A549 (cell line): Measurements from ENCODE around the gene TMEM121. TPM values are rescaled to one million over a fixed set of nuclear protein-coding genes. Genes with fewer than 3 reads are reported as not detected.

Experiments
- ATAC-seq, 2 experiments: fragments of 200-7000 bp in 1 of 2; fragments of >200 bp in 1 of 2; cut with Nextera tagmentation in 1 of 2; cut with Tn5 transposase in 1 of 2; 3 replicates each; pipeline versions ENCODE4 v1.8.0 to v1.9.1; 2018 to 2020; ENCODE audit warnings: mild to moderate bottlenecking in 1 of 2, moderate library complexity in 1 of 2
- CTCF ChIA-PET: fragments of 300-600 bp; sonication (Branson Sonifier 250); formaldehyde crosslinking; extraction: SDS; loops from one replicate; lab custom pipeline; 2021; ENCODE audit warnings: antibody characterized with exemption, inconsistent platforms; lab: Yijun Ruan, JAX
- POLR2A ChIA-PET: fragments of 350-600 bp; formaldehyde crosslinking; extraction: SDS; loops from one replicate; lab custom pipeline; 2021; ENCODE audit warnings: antibody characterized with exemption, inconsistent platforms; lab: Yijun Ruan, JAX
- DNase-seq, 2 experiments: peaks; one replicate each; pipeline versions ENCODE4 v3.0.0 to v3.0.0-alpha.2; 2011 to 2016; ENCODE audit warnings: low read depth in 1 of 2, low spot score in 1 of 2
- FAIRE-seq: peaks from 2 replicates; lab custom pipeline; 2011; peaks lifted over from hg19 to GRCh38; lab: Jason Lieb, UNC
- H3K27ac ChIP-seq, 2 experiments: fragments of >200 bp; sonication (Bioruptor Twin); formaldehyde crosslinking; 3 replicates each; pipeline ENCODE4 v1.5.1; 2016 to 2017
- H3K4me1 ChIP-seq: fragments of >200 bp; sonication (Bioruptor Twin); formaldehyde crosslinking; 3 replicates; pipeline ENCODE4 v1.6.1; 2016
- H3K4me2 ChIP-seq: fragments of >200 bp; sonication (Bioruptor Twin); formaldehyde crosslinking; 3 replicates; pipeline ENCODE4 v1.6.1; 2016
- H3K4me3 ChIP-seq: fragments of >200 bp; sonication (Bioruptor Twin); formaldehyde crosslinking; 3 replicates; pipeline ENCODE4 v1.5.1; 2016
- H3K9me3 ChIP-seq: fragments of >200 bp; sonication (Bioruptor Twin); formaldehyde crosslinking; 3 replicates; pipeline ENCODE4 v1.6.1; 2016
- BHLHE40 ChIP-seq: IDR thresholded peaks from 2 replicates; pipeline ENCODE4 v1.6.1; 2012; ENCODE audit warnings: low read depth, low read length, inconsistent platforms
- CHD2 ChIP-seq: fragments of 150-350 bp; IDR thresholded peaks from 2 replicates; pipeline ENCODE4 v1.6.1; 2014; ENCODE audit warnings: low read length; ENCODE audit not compliant: partially characterized antibody
- E2F6 ChIP-seq: IDR thresholded peaks from 2 replicates; pipeline ENCODE4 v1.6.1; 2012; ENCODE audit warnings: low read depth, borderline replicate concordance
- EHMT2 ChIP-seq: fragments of 200-600 bp; sonication (generic); IDR thresholded peaks from 2 replicates; pipeline ENCODE4 v1.6.1; 2016; ENCODE audit warnings: antibody characterized with exemption, low read depth, mild to moderate bottlenecking, moderate library complexity
- HEYL ChIP-seq: fragments of 250-450 bp; sonication (Bioruptor Pico); IDR thresholded peaks from 2 replicates; pipeline ENCODE4 v1.8.0; 2021; ENCODE audit warnings: mild to moderate bottlenecking, moderate library complexity
- HOXA7 ChIP-seq: fragments of 250-450 bp; sonication (Bioruptor Pico); IDR thresholded peaks from 2 replicates; pipeline ENCODE4 v1.5.0; 2020; ENCODE audit warnings: mild to moderate bottlenecking, moderate library complexity
- HOXB13 ChIP-seq: fragments of 250-450 bp; sonication (Bioruptor Pico); IDR thresholded peaks from 2 replicates; pipeline ENCODE4 v1.5.0; 2020; ENCODE audit warnings: low read depth, mild to moderate bottlenecking, moderate library complexity
- JUN ChIP-seq, 2 experiments: fragments of >200 bp; sonication (Bioruptor Twin); formaldehyde crosslinking; IDR thresholded peaks; 2 replicates in 1 of 2; 3 replicates in 1 of 2; pipeline ENCODE4 v1.6.1; 2016 to 2017
- JUNB ChIP-seq: fragments of >200 bp; sonication (Bioruptor Twin); formaldehyde crosslinking; IDR thresholded peaks from 2 replicates; pipeline ENCODE4 v1.6.1; 2016
- KDM5A ChIP-seq: fragments of 200-600 bp; sonication (generic); IDR thresholded peaks from 2 replicates; pipeline ENCODE4 v1.6.1; 2016; ENCODE audit warnings: antibody characterized with exemption, mild to moderate bottlenecking
- MAFK ChIP-seq: fragments of 450-650 bp; IDR thresholded peaks from 2 replicates; pipeline ENCODE4 v1.6.1; 2014; ENCODE audit not compliant: partially characterized antibody
- MYC ChIP-seq: IDR thresholded peaks from 2 replicates; pipeline ENCODE4 v1.6.1; 2012; ENCODE audit warnings: mild to moderate bottlenecking, inconsistent platforms, low read length, improper control_type of control experiment, borderline replicate concordance
- NFE2L2 ChIP-seq: fragments of 150-350 bp; conservative IDR thresholded peaks from 2 replicates; pipeline ENCODE4 v1.6.1; 2014; ENCODE audit warnings: low read length
- NR3C1 ChIP-seq: fragments of >200 bp; sonication (Bioruptor Twin); formaldehyde crosslinking; IDR thresholded peaks from 3 replicates; pipeline ENCODE4 v1.6.1; 2017
- PHF8 ChIP-seq: fragments of 200-600 bp; sonication (generic); IDR thresholded peaks from 2 replicates; pipeline ENCODE4 v1.6.1; 2016; ENCODE audit warnings: low read depth, mild to moderate bottlenecking, antibody characterized with exemption, moderate library complexity, borderline replicate concordance
- POLR2A ChIP-seq: IDR thresholded peaks from 2 replicates; pipeline ENCODE4 v1.6.1; 2012; ENCODE audit warnings: mild to moderate bottlenecking, low read length
- POLR2AphosphoS2 ChIP-seq: conservative IDR thresholded peaks from 2 replicates; pipeline ENCODE4 v1.6.1; 2012; ENCODE audit warnings: low read length, improper control_type of control experiment, inconsistent platforms
- RAD21 ChIP-seq, 2 experiments: fragments of >200 bp in 1 of 2; sonication (Bioruptor Twin) in 1 of 2; formaldehyde crosslinking in 1 of 2; IDR thresholded peaks in 1 of 2; conservative IDR thresholded peaks in 1 of 2; 2 replicates in 1 of 2; 3 replicates in 1 of 2; pipeline ENCODE4 v1.6.1; 2012 to 2018; ENCODE audit warnings: inconsistent platforms in 1 of 2
- RARB ChIP-seq: fragments of 250-450 bp; sonication (Bioruptor Pico); IDR thresholded peaks from 2 replicates; pipeline ENCODE4 v1.8.0; 2021; ENCODE audit warnings: mild to moderate bottlenecking, moderate library complexity
- RCOR1 ChIP-seq: fragments of 150-350 bp; IDR thresholded peaks from 2 replicates; pipeline ENCODE4 v1.6.1; 2014; ENCODE audit warnings: antibody characterized with exemption, low read length, low read depth
- REST ChIP-seq: fragments of 200-600 bp; sonication (generic); IDR thresholded peaks from 2 replicates; pipeline ENCODE4 v1.6.1; 2016; ENCODE audit warnings: antibody characterized with exemption, mild to moderate bottlenecking, moderate library complexity
- RNF2 ChIP-seq: fragments of 200-600 bp; sonication (generic); IDR thresholded peaks from 2 replicates; pipeline ENCODE4 v1.6.1; 2016; ENCODE audit warnings: low read depth, mild to moderate bottlenecking, antibody characterized with exemption, moderate library complexity, borderline replicate concordance
- SREBF2 ChIP-seq: fragments of 450-650 bp; IDR thresholded peaks from 2 replicates; pipeline ENCODE4 v1.6.1; 2014; ENCODE audit warnings: mild to moderate bottlenecking, moderate library complexity
- TFCP2L1 ChIP-seq: fragments of 250-450 bp; sonication (Bioruptor Pico); IDR thresholded peaks from 2 replicates; pipeline ENCODE4 v1.5.0; 2021; ENCODE audit warnings: mild to moderate bottlenecking
- USF2 ChIP-seq: fragments of 450-650 bp; IDR thresholded peaks from 2 replicates; pipeline ENCODE4 v1.6.1; 2014; ENCODE audit warnings: antibody characterized with exemption
- ZNF302 ChIP-seq: fragments of 250-450 bp; sonication (Bioruptor Pico); IDR thresholded peaks from 2 replicates; pipeline ENCODE4 v1.9.0; 2021; ENCODE audit warnings: inconsistent platforms, mild to moderate bottlenecking, moderate library complexity
- WGBS: methylation state at CpG from one replicate; pipeline ENCODE4 v1.1.6; 2017; ENCODE audit errors: missing lambda C conversion rate; 5-methylcytosine and 5-hydroxymethylcytosine counted together
- polyA plus RNA-seq, 4 experiments: library from polyadenylated mRNA; depleted of rRNA in 3 of 4; stranded (reverse); fragments of >200 nt; fragmentation: RNase III in 1 of 4; extraction: RNeasy Plus Mini Kit Qiagen cat#74134 plus additional on column Dnase treatment in 1 of 4; gene quantifications; 2 replicates in 3 of 4; 3 replicates in 1 of 4; pipeline ENCODE4 v1.2.3, GENCODE V29; 2011 to 2017

TMEM121 gene
- polyA plus RNA-seq, 2 of the 4 experiments (the other 2 are of a cell fraction): 2.3 to 5.7 TPM

GRCh38 chr14:105495101-105495989 is 31.0 kb upstream of the TMEM121 start:
- ChIA-PET POLR2A (no interaction called here), CTCF (interaction anchor here (0.9 to 4.4 kb wide), 4 partner anchors 12 to 33 kb away, joined by 3 to 15 read pairs (median 8); no protein-coding TSS in a partner anchor)
- WGBS: 93% methylated on average over 13 of the region's 18 CpGs
- TF ChIP-seq HOXA7 (CRISPR knock-in tag) (no peak), CHD2 (no peak), REST (no peak), POLR2A (no peak), HOXB13 (CRISPR knock-in tag) (no peak), BHLHE40 (no peak), RCOR1 (no peak), EHMT2 (no peak)
- no peak overlapping the region for H3K27ac ChIP-seq
- no peak overlapping the region for H3K4me2 ChIP-seq
- H3K9me3 ChIP-seq: no peaks in the 10 kb centered on the region
- H3K4me3 ChIP-seq: no peak overlapping the region
- peaks cover 10% of the 10 kb centered on the region; the same call in 1 of the 3 replicates for H3K4me1 ChIP-seq
- no peak for ATAC-seq
- no peak for DNase-seq
- FAIRE-seq: no peak

- ATAC-seq (no peak), FAIRE-seq (no peak), DNase-seq (no peak)
- Histone ChIP-seq H3K4me2 (no peak overlapping the region), H3K27ac (no peak overlapping the region), H3K4me3 (no peak overlapping the region), H3K4me1 (peaks cover 10% of the 10 kb centered on the region; the same call in 1 of the 3 replicates), H3K9me3 (no peaks in the 10 kb centered on the region)
- POLR2A ChIA-PET: no interaction called here
- TF ChIP-seq REST (no peak), PHF8 (no peak), JUN (IDR thresholded peaks at IDR 0.05) (no peak), HEYL (no peak), NFE2L2 (no peak), ZNF302 (CRISPR knock-in tag) (no peak), RARB (no peak), SREBF2 (no peak), MYC (no peak), JUNB (no peak), KDM5A (no peak), RAD21 (conservative IDR thresholded peaks at IDR 0.05 in 1 of 2, IDR thresholded peaks at IDR 0.05 in 1 of 2) (no peak), RNF2 (no peak), USF2 (no peak), TFCP2L1 (no peak), MAFK (no peak), NR3C1 (no peak), E2F6 (no peak), POLR2AphosphoS2 (no peak; the same call in 1 of the 2 replicates)
- CTCF ChIA-PET: interaction anchor here (1.7 to 4.4 kb wide), 3 partner anchors 15 to 32 kb away, joined by 3 to 15 read pairs (median 12); no protein-coding TSS in a partner anchor
- 90% methylated on average over 17 of the region's 18 CpGs for WGBS
Observed at GRCh38 chr14:105495990-105496830, 30.2 kb upstream of the TMEM121 start.
